HepG2 (cell line): ENCODE measurements around the gene C1orf159. TPM values are rescaled to one million over a fixed set of nuclear protein-coding genes. Genes with fewer than 3 reads are reported as not detected.

Experiments used
- ARID4A ChIP-seq: sonication (generic); formaldehyde crosslinking; IDR thresholded peaks from 2 replicates; pipeline ENCODE4 v1.5.0; 2020; ENCODE audit warnings: mild to moderate bottlenecking, missing genetic modification reagents, borderline replicate concordance
- ATF5 ChIP-seq: sonication (generic); formaldehyde crosslinking; IDR thresholded peaks from 2 replicates; pipeline ENCODE4 v1.4.0; 2020; ENCODE audit warnings: mild to moderate bottlenecking, low read depth, missing genetic modification reagents
- CREM ChIP-seq, 2 experiments: sonication (generic) in 1 of 2; formaldehyde crosslinking in 1 of 2; IDR thresholded peaks; 2 replicates each; pipeline versions ENCODE4 v1.4.0 to v1.6.1; 2016 to 2020; ENCODE audit warnings: antibody characterized with exemption in 1 of 2, mild to moderate bottlenecking in 1 of 2, missing genetic modification reagents in 1 of 2
- ESRRA ChIP-seq: sonication (generic); formaldehyde crosslinking; IDR thresholded peaks from 2 replicates; pipeline ENCODE4 v1.5.1; 2020; ENCODE audit warnings: mild to moderate bottlenecking, low read depth, missing genetic modification reagents
- FOSL2 ChIP-seq: sonication (generic); formaldehyde crosslinking; IDR thresholded peaks from 2 replicates; pipeline ENCODE4 v1.4.0; 2020; ENCODE audit warnings: missing genetic modification reagents
- GTF3A ChIP-seq: sonication (generic); formaldehyde crosslinking; conservative IDR thresholded peaks from 2 replicates; pipeline ENCODE4 v1.4.0; 2020; ENCODE audit warnings: mild to moderate bottlenecking, missing genetic modification reagents
- GZF1 ChIP-seq: sonication (generic); formaldehyde crosslinking; IDR thresholded peaks from 2 replicates; pipeline ENCODE4 v1.5.1; 2020; ENCODE audit warnings: mild to moderate bottlenecking, missing genetic modification reagents
- HDAC2 ChIP-seq: sonication (generic); formaldehyde crosslinking; IDR thresholded peaks from 2 replicates; pipeline ENCODE4 v1.4.0; 2020; ENCODE audit warnings: missing genetic modification reagents
- HES4 ChIP-seq: sonication (generic); formaldehyde crosslinking; IDR thresholded peaks from 2 replicates; pipeline ENCODE4 v1.9.0; 2021; ENCODE audit warnings: mild to moderate bottlenecking, missing genetic modification reagents, borderline replicate concordance
- HNF4G ChIP-seq, 2 experiments: sonication (generic) in 1 of 2; formaldehyde crosslinking in 1 of 2; IDR thresholded peaks; 2 replicates each; pipeline versions ENCODE4 v1.4.0 to v1.6.1; 2011 to 2020; ENCODE audit warnings: borderline replicate concordance in 2 of 2, low read depth in 2 of 2, mild to moderate bottlenecking in 2 of 2, low read length in 1 of 2, missing genetic modification reagents in 1 of 2, moderate library complexity in 1 of 2
- KDM5B ChIP-seq: sonication (generic); formaldehyde crosslinking; IDR thresholded peaks from 2 replicates; pipeline ENCODE4 v1.4.0; 2020; ENCODE audit warnings: missing genetic modification reagents, mild to moderate bottlenecking, borderline replicate concordance
- MED13 ChIP-seq: sonication (generic); formaldehyde crosslinking; IDR thresholded peaks from 2 replicates; pipeline ENCODE4 v1.5.0; 2020; ENCODE audit warnings: missing genetic modification reagents
- MYC ChIP-seq: sonication (generic); formaldehyde crosslinking; IDR thresholded peaks from 2 replicates; pipeline ENCODE4 v1.9.0; 2021; ENCODE audit warnings: missing genetic modification reagents, borderline replicate concordance
- NFE2L1 ChIP-seq: sonication (generic); formaldehyde crosslinking; IDR thresholded peaks from 2 replicates; pipeline ENCODE4 v1.4.0; 2020; ENCODE audit warnings: missing genetic modification reagents, mild to moderate bottlenecking, borderline replicate concordance
- NKX3-1 ChIP-seq: sonication (generic); formaldehyde crosslinking; IDR thresholded peaks from 2 replicates; pipeline ENCODE4 v1.5.0; 2020; ENCODE audit warnings: missing genetic modification reagents
- PHF21A ChIP-seq: sonication (generic); formaldehyde crosslinking; IDR thresholded peaks from 2 replicates; pipeline ENCODE4 v1.5.0; 2020; ENCODE audit warnings: mild to moderate bottlenecking, missing genetic modification reagents
- POLR2G ChIP-seq: fragments of 200-400 bp; formaldehyde crosslinking; IDR thresholded peaks from 2 replicates; pipeline ENCODE4 v1.6.1; 2018; ENCODE audit warnings: mild to moderate bottlenecking, low read depth, low read length, moderate library complexity
- SAP130 ChIP-seq: IDR thresholded peaks from 2 replicates; pipeline ENCODE4 v1.6.1; 2016; ENCODE audit warnings: low read depth
- TBX2 ChIP-seq: sonication (generic); formaldehyde crosslinking; IDR thresholded peaks from 2 replicates; pipeline ENCODE4 v1.5.0; 2020; ENCODE audit warnings: missing genetic modification reagents, mild to moderate bottlenecking, borderline replicate concordance
- ZNF263 ChIP-seq: sonication (generic); formaldehyde crosslinking; IDR thresholded peaks from 2 replicates; pipeline ENCODE4 v1.4.0; 2020; ENCODE audit warnings: missing genetic modification reagents
- ZNF605 ChIP-seq: sonication (generic); formaldehyde crosslinking; IDR thresholded peaks from 2 replicates; pipeline ENCODE4 v1.8.0; 2022; ENCODE audit warnings: mild to moderate bottlenecking, missing genetic modification reagents
- ZSCAN21 ChIP-seq: sonication (generic); formaldehyde crosslinking; IDR thresholded peaks from 2 replicates; pipeline ENCODE4 v1.8.0; 2022; ENCODE audit warnings: mild to moderate bottlenecking, missing genetic modification reagents, moderate library complexity, borderline replicate concordance
- polyA plus RNA-seq, 8 experiments: library from polyadenylated mRNA; depleted of rRNA in 3 of 8; stranded (reverse) in 7 of 8; unstranded in 1 of 8; fragments of >200 nt; fragmentation: Illumina TruSeq in 4 of 8; extraction: Trizol in 4 of 8; gene quantifications; 2 replicates each; pipeline versions ENCODE4 v1.2.1 to v1.2.3, GENCODE V29; 2011 to 2016; ENCODE audit warnings: low read depth in 4 of 8, missing spikeins in 1 of 8, mixed read lengths in 1 of 8; ENCODE audit not compliant: insufficient read depth in 1 of 8
- total RNA-seq, 5 experiments: library from RNA; depleted of rRNA; stranded (reverse); fragments of >200 nt; fragmentation: Illumina TruSeq; extraction: Trizol; gene quantifications; 2 replicates each; pipeline ENCODE4 v1.2.3, GENCODE V29; 2016; ENCODE audit warnings: low read depth in 1 of 5
- TF ChIP-seq, protein P1 (sequence below): sonication (generic); formaldehyde crosslinking; IDR thresholded peaks from 2 replicates; pipeline ENCODE4 v1.4.0; 2020; ENCODE audit warnings: missing genetic modification reagents

The C1orf159 gene
- total and polyA plus RNA-seq, 2 of the 13 experiments (the other 11 are each of a cell fraction or from before 2014, with no cell fraction given) = 3.8 to 6.7 TPM

DNA sequence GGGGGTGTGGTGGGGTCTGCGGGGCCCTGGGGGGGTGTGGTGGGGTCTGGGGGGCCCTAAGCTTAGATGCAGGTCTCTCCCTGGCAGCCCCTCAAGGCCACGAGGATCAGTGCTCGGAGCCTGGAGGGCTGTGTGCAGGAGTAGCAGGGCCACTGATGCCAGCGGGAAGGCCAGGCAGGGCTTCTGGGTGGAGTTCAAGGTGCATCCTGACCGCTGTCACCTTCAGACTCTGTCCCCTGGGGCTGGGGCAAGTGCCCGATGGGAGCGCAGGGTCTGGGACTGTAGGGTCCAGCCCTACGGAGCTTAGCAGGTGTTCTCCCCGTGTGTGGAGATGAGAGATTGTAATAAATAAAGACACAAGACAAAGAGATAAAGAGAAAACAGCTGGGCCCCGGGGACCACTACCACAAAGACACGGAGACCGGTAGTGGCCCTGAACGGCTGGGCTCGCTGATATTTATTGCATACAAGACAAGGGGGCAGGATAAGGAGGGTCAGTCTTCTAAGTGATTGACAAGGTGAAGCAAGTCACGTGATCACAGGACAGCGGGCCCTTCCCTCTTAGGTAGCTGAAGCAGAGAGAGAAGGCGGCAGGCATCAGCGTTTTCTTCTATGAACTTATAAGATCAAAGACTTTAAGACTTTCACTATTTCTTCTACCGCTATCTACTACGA, 50.5 kb downstream of the C1orf159 start (continued):
- TF ChIP-seq SAP130 (CRISPR knock-in tag) (peak; percentile 71), GTF3A (CRISPR knock-in tag) (no peak), ARID4A (CRISPR knock-in tag) (peak; percentile 23; the same call in 1 of the 2 replicates), ZNF605 (CRISPR knock-in tag) (0 out of 2 replicates have a peak, but pooled peaks have one; percentile 28), ESRRA (CRISPR knock-in tag) (peak; percentile 91), PHF21A (CRISPR knock-in tag) (0 out of 2 replicates have a peak, but pooled peaks have one; percentile 29), ZSCAN21 (CRISPR knock-in tag) (no peak), KDM5B (CRISPR knock-in tag) (no peak), NFE2L1 (CRISPR knock-in tag) (no peak), GZF1 (no peak), HDAC2 (peak; percentile 45; the same call in 1 of the 2 replicates), CREM (IDR thresholded peaks at IDR 0.05) (no peak), CREM (CRISPR knock-in tag; IDR thresholded peaks at IDR 0.05) (no peak), TBX2 (CRISPR knock-in tag) (peak; percentile 40; the same call in 1 of the 2 replicates), MED13 (CRISPR knock-in tag) (no peak), ZNF263 (CRISPR knock-in tag) (no peak), FOSL2 (CRISPR knock-in tag) (peak; percentile 17; the same call in 1 of the 2 replicates), MYC (CRISPR knock-in tag) (peak; percentile 21; the same call in 1 of the 2 replicates), ATF5 (CRISPR knock-in tag) (no peak), NKX3-1 (CRISPR knock-in tag) (no peak), HES4 (CRISPR knock-in tag) (no peak), HNF4G (IDR thresholded peaks at IDR 0.05; ENCODE audit: borderline replicate concordance, low read depth, low read length) (peak; percentile 94), HNF4G (CRISPR knock-in tag; IDR thresholded peaks at IDR 0.05; ENCODE audit: borderline replicate concordance, low read depth) (peak; percentile 67; the same call in 1 of the 2 replicates), POLR2G (peak; percentile 62)
- TF ChIP-seq, protein P1, sequence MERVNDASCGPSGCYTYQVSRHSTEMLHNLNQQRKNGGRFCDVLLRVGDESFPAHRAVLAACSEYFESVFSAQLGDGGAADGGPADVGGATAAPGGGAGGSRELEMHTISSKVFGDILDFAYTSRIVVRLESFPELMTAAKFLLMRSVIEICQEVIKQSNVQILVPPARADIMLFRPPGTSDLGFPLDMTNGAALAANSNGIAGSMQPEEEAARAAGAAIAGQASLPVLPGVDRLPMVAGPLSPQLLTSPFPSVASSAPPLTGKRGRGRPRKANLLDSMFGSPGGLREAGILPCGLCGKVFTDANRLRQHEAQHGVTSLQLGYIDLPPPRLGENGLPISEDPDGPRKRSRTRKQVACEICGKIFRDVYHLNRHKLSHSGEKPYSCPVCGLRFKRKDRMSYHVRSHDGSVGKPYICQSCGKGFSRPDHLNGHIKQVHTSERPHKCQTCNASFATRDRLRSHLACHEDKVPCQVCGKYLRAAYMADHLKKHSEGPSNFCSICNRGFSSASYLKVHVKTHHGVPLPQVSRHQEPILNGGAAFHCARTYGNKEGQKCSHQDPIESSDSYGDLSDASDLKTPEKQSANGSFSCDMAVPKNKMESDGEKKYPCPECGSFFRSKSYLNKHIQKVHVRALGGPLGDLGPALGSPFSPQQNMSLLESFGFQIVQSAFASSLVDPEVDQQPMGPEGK (CRISPR knock-in tag) = peak; percentile 54; the same call in 1 of the 2 replicates
